EH (cell line): Measurements from ENCODE around the gene SAMD7.
A peak's percentile ranks its signal among the peaks of the same experiment; 100 is the strongest.

Experiments
- DNase-seq: peaks from one replicate; pipeline ENCODE4 v3.0.0-alpha.2; 2015; ENCODE audit warnings: low read depth

The SAMD7 gene

GRCh38 chr3:169966428-169966950, 55.1 kb downstream of the SAMD7 start, which contains the start of gene SEC62:
TSS of gene SEC62 (plus strand) at chr3:169966807. CDS start at chr3:169966823, 16 bp downstream.
- peak; percentile 91 for DNase-seq

DNA sequence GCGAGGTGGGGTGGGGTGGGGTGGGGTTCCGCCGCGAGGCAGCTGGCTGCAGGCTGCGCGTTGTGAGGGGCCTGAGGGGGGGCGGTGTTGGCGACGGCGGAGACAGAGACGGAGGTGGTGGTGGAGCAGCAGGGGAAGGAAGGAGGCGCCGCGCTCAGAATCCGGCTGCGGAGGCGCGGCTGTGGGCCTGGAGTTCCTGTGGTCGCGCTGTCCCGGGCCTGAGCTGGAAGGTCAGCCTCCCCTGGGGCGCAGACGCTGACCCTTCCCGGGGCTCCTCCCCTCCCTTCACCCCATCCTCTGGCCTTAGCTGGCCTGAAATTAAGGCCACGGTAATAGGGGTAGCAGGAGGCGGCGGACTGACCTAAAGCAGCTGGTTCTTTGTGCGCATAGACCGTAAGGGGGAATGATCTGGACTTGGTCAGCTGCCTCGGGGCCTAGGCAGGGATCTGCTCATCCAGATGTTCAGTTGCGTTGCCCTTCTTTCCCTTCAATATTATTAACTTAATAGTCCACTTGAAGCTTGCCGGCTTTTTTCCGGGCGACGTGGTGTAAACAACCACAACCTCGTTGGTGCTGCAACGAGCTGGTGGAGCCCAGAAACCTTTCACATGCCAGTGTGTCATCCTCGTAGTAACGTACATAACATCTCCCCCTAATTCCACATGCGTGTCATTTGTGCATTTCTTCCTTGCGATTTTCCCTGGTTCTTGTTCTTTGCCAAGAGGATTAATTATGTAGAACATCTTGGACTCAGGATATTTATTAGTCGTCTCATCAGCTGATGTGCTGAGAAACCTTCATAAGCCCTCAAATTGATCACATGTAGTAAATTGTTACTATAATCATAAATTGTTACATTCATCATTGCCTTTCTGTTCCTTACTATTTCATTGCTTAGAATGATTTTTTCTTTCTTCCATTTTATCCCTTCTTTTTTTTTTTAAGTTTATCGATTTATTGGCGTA, 55.9 kb downstream of the SAMD7 start:
- peak; percentile 68 for DNase-seq

- no peak for DNase-seq
Measured at GRCh38 chr3:169968224-169968885, 57.0 kb downstream of the SAMD7 start.

DNA sequence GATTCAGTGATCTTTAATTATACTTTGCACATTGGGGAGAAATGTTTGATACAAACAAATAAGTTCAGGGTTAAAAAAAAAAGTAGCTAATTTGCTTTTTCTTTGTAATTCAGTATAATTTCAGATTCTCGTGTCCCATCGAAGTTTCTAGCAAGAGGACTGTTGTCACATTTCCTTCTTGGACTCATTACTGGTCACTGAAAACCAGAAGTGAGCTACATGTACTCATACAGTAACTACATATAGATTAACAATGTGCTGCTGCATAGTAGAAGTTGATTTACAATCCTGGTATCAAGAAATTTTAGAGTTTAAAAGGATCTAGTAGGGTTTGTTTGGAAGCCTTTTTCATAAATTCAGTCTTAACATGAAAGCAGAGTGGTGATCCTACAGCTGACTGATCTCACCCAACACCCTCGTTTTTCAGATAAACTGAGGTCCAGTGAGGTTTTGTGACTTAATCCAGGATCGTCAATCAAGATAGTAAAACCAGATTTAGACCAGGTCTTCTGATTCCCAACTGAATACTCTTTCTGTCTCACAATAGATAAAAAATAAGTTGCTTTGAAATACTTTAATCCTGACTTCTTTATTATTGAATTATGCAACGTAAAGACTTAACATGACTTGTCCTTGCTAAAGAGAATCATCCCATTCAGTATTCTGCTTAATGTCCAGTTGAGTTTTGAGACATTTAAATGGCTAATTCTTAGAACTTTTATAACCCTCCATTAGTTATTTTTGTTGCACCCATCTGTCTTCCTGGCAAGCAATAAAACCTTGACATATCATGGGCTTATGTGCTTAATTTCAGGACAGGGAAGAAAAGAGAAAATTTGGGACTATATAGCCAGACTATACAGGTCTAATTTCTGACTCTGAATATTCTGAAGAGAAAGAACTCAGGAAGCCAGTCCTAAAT, 58.1 kb downstream of the SAMD7 start:
- DNase-seq, result no peak

DNA sequence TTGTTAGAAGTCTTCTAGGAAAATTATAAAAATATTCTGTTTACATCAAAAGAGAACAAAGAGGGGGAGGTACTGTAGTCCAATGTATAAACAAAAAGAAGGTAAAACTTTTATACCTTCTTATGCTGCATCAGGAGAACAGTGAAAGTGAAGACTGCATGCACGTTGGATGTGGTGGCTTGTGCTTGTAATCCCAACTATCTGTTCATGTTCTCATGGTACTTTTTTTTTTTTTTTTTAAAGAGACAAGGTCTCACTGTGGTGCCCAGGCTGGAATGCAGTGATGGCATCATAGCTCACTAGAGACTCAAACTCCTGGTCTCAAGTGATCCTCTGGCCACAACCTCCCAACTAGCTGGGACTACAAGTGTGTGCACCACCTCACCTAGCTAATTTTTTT, 59.5 kb downstream of the SAMD7 start:
- DNase-seq, result peak; percentile 6

DNA sequence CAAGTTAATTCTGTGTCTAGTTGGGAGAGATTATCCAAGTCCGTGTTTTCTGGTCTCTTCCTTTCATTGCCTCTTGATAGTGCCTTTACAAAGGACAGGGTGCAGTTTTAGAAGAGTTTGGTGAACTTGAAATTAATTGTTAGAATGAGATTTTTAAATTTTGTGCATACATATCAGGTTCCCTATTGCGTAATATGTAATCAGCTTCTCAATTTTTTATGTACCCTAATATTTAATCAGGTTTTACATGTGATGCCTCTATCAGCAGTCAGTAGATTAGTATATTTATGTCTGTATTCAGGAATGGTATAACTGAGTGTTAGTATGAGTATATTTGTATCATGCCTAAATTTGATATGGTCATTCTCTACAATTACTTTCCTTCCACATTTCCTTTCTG, 60.1 kb downstream of the SAMD7 start:
- DNase-seq, result no peak

DNA sequence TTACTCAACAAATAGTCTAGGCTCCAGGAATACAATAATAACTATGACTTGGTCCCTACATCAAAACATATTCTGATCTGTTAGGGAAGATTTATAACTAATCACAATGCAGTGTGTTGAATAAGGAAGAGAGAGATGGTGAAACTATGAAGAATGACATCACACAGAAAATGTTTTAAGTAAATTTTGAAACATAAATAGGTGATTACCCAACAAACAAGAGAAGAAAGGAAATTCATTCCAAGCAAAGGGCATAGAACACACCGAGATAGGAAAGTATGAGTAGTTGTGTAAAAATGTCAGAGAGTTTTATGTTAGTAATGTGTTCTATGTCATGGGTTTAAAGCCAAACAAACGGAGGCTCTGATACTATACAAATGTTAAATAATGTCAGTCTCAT, 68.7 kb downstream of the SAMD7 start:
- DNase-seq, result peak; percentile 33

GRCh38 chr3:169984292-169984691, 72.9 kb downstream of the SAMD7 start:
- no peak for DNase-seq
